H9 (cell line): ENCODE measurements around the gene NCOA1. TPM values are rescaled to one million over a fixed set of nuclear protein-coding genes. Genes with fewer than 3 reads are reported as not detected.

Source experiments
- DNase-seq: peaks from one replicate; pipeline ENCODE4 v3.0.0-alpha.2; 2017
- H2AFZ ChIP-seq: one replicate; pipeline ENCODE4 v1.6.1; 2013; ENCODE audit warnings: mild to moderate bottlenecking, low read length, control low read depth, moderate library complexity
- H2AK5ac ChIP-seq: 2 replicates; pipeline ENCODE4 v1.6.1; 2013; ENCODE audit warnings: low read length, control low read depth, mixed read lengths; ENCODE audit not compliant: insufficient read length
- H2BK120ac ChIP-seq: one replicate; pipeline ENCODE4 v1.6.1; 2013; ENCODE audit warnings: low read depth, mild to moderate bottlenecking, low read length, control low read depth, inconsistent platforms; ENCODE audit not compliant: poor library complexity, severe bottlenecking
- H2BK12ac ChIP-seq: 2 replicates; pipeline ENCODE4 v1.6.1; 2013; ENCODE audit warnings: low read length, control low read depth, mixed read lengths, low read depth; ENCODE audit not compliant: insufficient read length
- H2BK15ac ChIP-seq: 2 replicates; pipeline ENCODE4 v1.6.1; 2013; ENCODE audit warnings: low read depth, low read length, control low read depth
- H2BK20ac ChIP-seq: one replicate; pipeline ENCODE4 v1.6.1; 2013; ENCODE audit warnings: low read depth, mild to moderate bottlenecking, low read length, control low read depth, inconsistent platforms; ENCODE audit not compliant: poor library complexity, severe bottlenecking
- H2BK5ac ChIP-seq: 2 replicates; pipeline ENCODE4 v1.6.1; 2013; ENCODE audit warnings: low read length, control low read depth, mixed read lengths; ENCODE audit not compliant: insufficient read length
- H3K14ac ChIP-seq: 2 replicates; pipeline ENCODE4 v1.6.1; 2013; ENCODE audit warnings: low read length, control low read depth; ENCODE audit not compliant: insufficient read depth
- H3K18ac ChIP-seq: 2 replicates; pipeline ENCODE4 v1.6.1; 2013; ENCODE audit warnings: low read depth, mild to moderate bottlenecking, mixed read lengths, low read length, control low read depth; ENCODE audit not compliant: insufficient read length
- H3K23ac ChIP-seq: 2 replicates; pipeline ENCODE4 v1.6.1; 2013; ENCODE audit warnings: low read length, control low read depth, mixed read lengths, low read depth; ENCODE audit not compliant: insufficient read length
- H3K23me2 ChIP-seq: 2 replicates; pipeline ENCODE4 v1.6.1; 2013; ENCODE audit warnings: low read depth, mild to moderate bottlenecking, mixed read lengths, low read length, control low read depth; ENCODE audit not compliant: insufficient read length, poor library complexity, severe bottlenecking
- H3K27ac ChIP-seq: 2 replicates; pipeline ENCODE4 v1.5.1; 2013; ENCODE audit warnings: low read length, control low read depth, mixed read lengths, low read depth; ENCODE audit not compliant: insufficient read length
- H3K27me3 ChIP-seq: 2 replicates; pipeline ENCODE4 v1.6.1; 2013; ENCODE audit warnings: low read length, control low read depth, inconsistent platforms; ENCODE audit not compliant: insufficient read depth
- H3K4ac ChIP-seq: 2 replicates; pipeline ENCODE4 v1.6.1; 2013; ENCODE audit warnings: low read depth, mild to moderate bottlenecking, control low read depth, inconsistent platforms, low read length, moderate library complexity
- H3K4me1 ChIP-seq: 2 replicates; pipeline ENCODE4 v1.6.1; 2013; ENCODE audit warnings: low read length, control low read depth, inconsistent platforms; ENCODE audit not compliant: insufficient read depth
- H3K4me2 ChIP-seq: 2 replicates; pipeline ENCODE4 v1.6.1; 2013; ENCODE audit warnings: low read length, control low read depth, mixed read lengths; ENCODE audit not compliant: insufficient read length, insufficient read depth
- H3K56ac ChIP-seq: 2 replicates; pipeline ENCODE4 v1.6.1; 2013; ENCODE audit warnings: low read depth, mild to moderate bottlenecking, mixed read lengths, low read length, control low read depth; ENCODE audit not compliant: insufficient read length
- H3K79me1 ChIP-seq: 2 replicates; pipeline ENCODE4 v1.6.1; 2013; ENCODE audit warnings: low read depth, mild to moderate bottlenecking, moderate library complexity, low read length, control low read depth, inconsistent platforms; ENCODE audit not compliant: insufficient read depth, poor library complexity, severe bottlenecking
- H3K79me2 ChIP-seq: 2 replicates; pipeline ENCODE4 v1.6.1; 2013; ENCODE audit warnings: low read length, control low read depth, inconsistent platforms; ENCODE audit not compliant: insufficient read depth
- H3K9ac ChIP-seq: 2 replicates; pipeline ENCODE4 v1.6.1; 2013; ENCODE audit warnings: low read length, control low read depth, mixed read lengths; ENCODE audit not compliant: insufficient read length; ENCODE audit errors: extremely low read depth
- H3K9me3 ChIP-seq: one replicate; pipeline ENCODE4 v1.6.1; 2013; ENCODE audit warnings: low read depth, low read length, inconsistent platforms; ENCODE audit not compliant: control insufficient read depth
- H3T11ph ChIP-seq: one replicate; pipeline ENCODE4 v1.6.1; 2013; ENCODE audit warnings: mild to moderate bottlenecking, low read length, control low read depth, inconsistent platforms
- H4K20me1 ChIP-seq: one replicate; pipeline ENCODE4 v1.6.1; 2013; ENCODE audit not compliant: control insufficient read depth, insufficient read length, insufficient read depth
- H4K5ac ChIP-seq: 2 replicates; pipeline ENCODE4 v1.6.1; 2013; ENCODE audit warnings: low read depth, mild to moderate bottlenecking, mixed read lengths, low read length, control low read depth; ENCODE audit not compliant: insufficient read length
- H4K8ac ChIP-seq: replicated peaks from 2 replicates; pipeline ENCODE4 v1.6.1; 2013; ENCODE audit warnings: low read length, control low read depth, mixed read lengths, low read depth; ENCODE audit not compliant: insufficient read length
- H4K91ac ChIP-seq: 2 replicates; pipeline ENCODE4 v1.6.1; 2013; ENCODE audit warnings: low read depth, mild to moderate bottlenecking, moderate library complexity, mixed read lengths, low read length, control low read depth; ENCODE audit not compliant: insufficient read length
- H3K27ac Mint-ChIP-seq, 3 experiments: 2 replicates in 2 of 3; 3 replicates in 1 of 3; pipeline ENCODE4 v1.8.0; 2020 to 2021; ENCODE audit warnings: mixed read lengths in 3 of 3, mild to moderate bottlenecking in 1 of 3, moderate library complexity in 1 of 3
- H3K27me3 Mint-ChIP-seq: 2 replicates; pipeline ENCODE4 v1.8.0; 2021; ENCODE audit warnings: low read depth, mild to moderate bottlenecking, moderate library complexity, mixed read lengths
- H3K36me3 Mint-ChIP-seq, 3 experiments: 2 replicates in 2 of 3; 3 replicates in 1 of 3; pipeline ENCODE4 v1.8.0; 2020 to 2021; ENCODE audit warnings: low read depth in 3 of 3, mixed read lengths in 3 of 3; ENCODE audit not compliant: insufficient read depth in 1 of 3
- H3K4me1 Mint-ChIP-seq, 2 experiments: 2 replicates each; pipeline ENCODE4 v1.8.0; 2020; ENCODE audit warnings: mixed read lengths in 2 of 2
- H3K4me3 Mint-ChIP-seq, 2 experiments: 2 replicates in 1 of 2; 3 replicates in 1 of 2; pipeline ENCODE4 v1.8.0; 2020 to 2021; ENCODE audit warnings: mild to moderate bottlenecking in 2 of 2, mixed read lengths in 2 of 2, moderate library complexity in 1 of 2
- H3K9me3 Mint-ChIP-seq, 2 experiments: 2 replicates in 1 of 2; 3 replicates in 1 of 2; pipeline ENCODE4 v1.8.0; 2020; ENCODE audit warnings: mild to moderate bottlenecking in 2 of 2, mixed read lengths in 2 of 2, moderate library complexity in 1 of 2
- WGBS: extraction: QIAGEN DNeasy Blood & Tissue Kit; methylation state at CpG from one replicate; pipeline ENCODE4 v1.1.7; 2013; ENCODE audit warnings: missing lambda C conversion rate, low lambda C conversion rate, mixed read lengths; ENCODE audit not compliant: insufficient read length; ENCODE audit errors: extremely low coverage; 5-methylcytosine and 5-hydroxymethylcytosine counted together
- total RNA-seq: library from RNA; stranded (reverse); gene quantifications from 2 replicates; pipeline ENCODE4 v1.2.1, GENCODE V29; 2021
- TF ChIP-seq, protein P1 (sequence below): fragments of 200-600 bp; sonication (generic); conservative IDR thresholded peaks from 3 replicates; pipeline ENCODE4 v1.8.0; 2021; ENCODE audit warnings: antibody characterized with exemption, mild to moderate bottlenecking

NCOA1 gene
- total RNA-seq, 1 experiment from 2014 or later, result 14.8 TPM

DNA sequence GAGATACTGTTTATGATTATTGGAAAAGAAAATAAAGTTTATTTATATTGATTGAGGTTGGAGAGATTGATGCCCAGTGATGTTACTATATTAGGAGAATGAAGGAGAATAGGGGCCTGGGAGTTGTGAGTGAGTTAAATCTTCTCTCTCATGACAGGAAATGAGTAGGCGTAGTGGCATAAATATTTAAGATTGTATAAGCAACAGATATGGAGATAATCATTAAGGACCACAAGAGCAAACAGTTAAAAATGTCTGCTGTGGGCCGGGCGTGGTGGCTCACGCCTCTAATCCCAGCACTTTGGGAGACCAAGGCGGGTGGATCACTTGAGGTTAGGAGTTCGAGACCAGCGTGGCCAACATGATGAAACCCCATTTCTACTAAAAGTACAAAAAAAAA, 239.4 kb downstream of the NCOA1 start:
- Histone ChIP-seq H2AFZ (no peak overlapping the region), H3K27me3 (no peaks in the 10 kb centered on the region), H3K4me2 (no peak overlapping the region), H3K27ac (no peak overlapping the region), H3K9me3 (no peaks in the 10 kb centered on the region), H2AK5ac (no peak overlapping the region), H2BK5ac (no peak overlapping the region), H2BK15ac (no peak overlapping the region), H4K91ac (no peak overlapping the region), H3K23ac (no peak overlapping the region), H3K79me1 (no peaks in the 10 kb centered on the region), H3K23me2 (no peaks in the 10 kb centered on the region), H3K4me1 (no peaks in the 10 kb centered on the region), H4K20me1 (no peaks in the 10 kb centered on the region), H4K5ac (no peak overlapping the region), H3K9ac (no peak overlapping the region), H3K14ac (no peak overlapping the region), H2BK12ac (no peak overlapping the region), H2BK120ac (no peak overlapping the region), H3K18ac (no peak overlapping the region), H2BK20ac (no peak overlapping the region), H4K8ac (no peak overlapping the region), H3K4ac (no peak overlapping the region), H3K56ac (no peak overlapping the region), H3T11ph (no peak overlapping the region), H3K79me2 (no peaks in the 10 kb centered on the region)
- Mint-ChIP-seq H3K4me1 (no peaks in the 10 kb centered on the region), H3K9me3 (no peaks in the 10 kb centered on the region), H3K27me3 (no peaks in the 10 kb centered on the region), H3K36me3 (no peaks in the 10 kb centered on the region; a peak in 1 of 7 replicates), H3K27ac (no peak overlapping the region), H3K4me3 (no peak overlapping the region)
- no CpG with 5 or more reads among the region's 7 CpGs for WGBS
- no peak for DNase-seq
- TF ChIP-seq, protein P1, sequence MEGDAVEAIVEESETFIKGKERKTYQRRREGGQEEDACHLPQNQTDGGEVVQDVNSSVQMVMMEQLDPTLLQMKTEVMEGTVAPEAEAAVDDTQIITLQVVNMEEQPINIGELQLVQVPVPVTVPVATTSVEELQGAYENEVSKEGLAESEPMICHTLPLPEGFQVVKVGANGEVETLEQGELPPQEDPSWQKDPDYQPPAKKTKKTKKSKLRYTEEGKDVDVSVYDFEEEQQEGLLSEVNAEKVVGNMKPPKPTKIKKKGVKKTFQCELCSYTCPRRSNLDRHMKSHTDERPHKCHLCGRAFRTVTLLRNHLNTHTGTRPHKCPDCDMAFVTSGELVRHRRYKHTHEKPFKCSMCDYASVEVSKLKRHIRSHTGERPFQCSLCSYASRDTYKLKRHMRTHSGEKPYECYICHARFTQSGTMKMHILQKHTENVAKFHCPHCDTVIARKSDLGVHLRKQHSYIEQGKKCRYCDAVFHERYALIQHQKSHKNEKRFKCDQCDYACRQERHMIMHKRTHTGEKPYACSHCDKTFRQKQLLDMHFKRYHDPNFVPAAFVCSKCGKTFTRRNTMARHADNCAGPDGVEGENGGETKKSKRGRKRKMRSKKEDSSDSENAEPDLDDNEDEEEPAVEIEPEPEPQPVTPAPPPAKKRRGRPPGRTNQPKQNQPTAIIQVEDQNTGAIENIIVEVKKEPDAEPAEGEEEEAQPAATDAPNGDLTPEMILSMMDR, result no peak
